ENCODE measurements around the gene GPLD1.

GRCh38 chr6:24476631-24477030 is 12.7 kb downstream of the GPLD1 start:
- TF ChIP-seq CTCF (conservative IDR thresholded peaks at IDR 0.05; ENCODE audit: low read depth in 2 of 2) = no peak
- TF ChIP-seq EZH2 (IDR thresholded peaks at IDR 0.05; ENCODE audit: low read depth, unreplicated experiment) = no peak
- no peak for TF ChIP-seq REST (IDR thresholded peaks at IDR 0.05; ENCODE audit: unreplicated experiment)
- TF ChIP-seq POLR2AphosphoS5 (IDR thresholded peaks at IDR 0.05; ENCODE audit: low read depth) = no peak
- no peak for TF ChIP-seq CREB1 (CRISPR knock-in tag; IDR thresholded peaks at IDR 0.05; ENCODE audit: low read depth)
- no peak for TF ChIP-seq ZNF114 (CRISPR knock-in tag; IDR thresholded peaks at IDR 0.05)
- TF ChIP-seq STAT1 (IDR thresholded peaks at IDR 0.05; ENCODE audit: unreplicated experiment) = no peak
- no peak for TF ChIP-seq JUNB (IDR thresholded peaks at IDR 0.05; ENCODE audit: unreplicated experiment)
- TF ChIP-seq EZH2phosphoT487 (IDR thresholded peaks at IDR 0.05; ENCODE audit: unreplicated experiment) = no peak
- TF ChIP-seq ETS1 (IDR thresholded peaks at IDR 0.05) = no peak
- TF ChIP-seq NANOG (IDR thresholded peaks at IDR 0.05; ENCODE audit: borderline replicate concordance) = no peak
- no peak for TF ChIP-seq ZNF331 (CRISPR knock-in tag; IDR thresholded peaks at IDR 0.05; ENCODE audit: low read depth)

Data from GM23338 (cell line).